WTC11 (cell line): ENCODE measurements around the gene KAT6B. TPM values are rescaled to one million over a fixed set of nuclear protein-coding genes. Genes with fewer than 3 reads are reported as not detected.

Experiments
- ATAC-seq: fragments of 200-7000 bp; cut with Tn5 transposase; 2 replicates; pipeline ENCODE4 v1.10.0; 2021; ENCODE audit warnings: mild to moderate bottlenecking, moderate library complexity
- CTCF ChIA-PET: fragments of 300-600 bp; sonication (Branson Sonifier 250); formaldehyde crosslinking; loops from one replicate; lab custom pipeline; 2021; ENCODE audit warnings: antibody characterized with exemption; lab: Charles Lee
- POLR2A ChIA-PET: fragments of 350-600 bp; sonication (Branson Sonifier 250); formaldehyde crosslinking; loops from one replicate; lab custom pipeline; 2021; ENCODE audit warnings: antibody characterized with exemption; lab: Charles Lee
- DNase-seq: peaks from one replicate; pipeline ENCODE4 v3.0.0; 2021; ENCODE audit warnings: low spot score
- H3K27ac Mint-ChIP-seq: 2 replicates; pipeline ENCODE4 v1.8.0; 2021; ENCODE audit warnings: mixed read lengths
- H3K27me3 Mint-ChIP-seq: 2 replicates; pipeline ENCODE4 v1.8.0; 2021; ENCODE audit warnings: low read depth, mild to moderate bottlenecking, moderate library complexity, mixed read lengths
- H3K36me3 Mint-ChIP-seq: 2 replicates; pipeline ENCODE4 v1.8.0; 2021; ENCODE audit warnings: mixed read lengths
- H3K4me1 Mint-ChIP-seq: 2 replicates; pipeline ENCODE4 v1.8.0; 2022; ENCODE audit warnings: mixed read lengths
- H3K4me3 Mint-ChIP-seq: 2 replicates; pipeline ENCODE4 v1.8.0; 2021; ENCODE audit warnings: mild to moderate bottlenecking, moderate library complexity, mixed read lengths
- H3K9me3 Mint-ChIP-seq: 2 replicates; pipeline ENCODE4 v1.8.0; 2021; ENCODE audit warnings: mixed read lengths
- ATF1 ChIP-seq: sonication (generic); formaldehyde crosslinking; IDR thresholded peaks from 2 replicates; pipeline ENCODE4 v1.8.1; 2023; ENCODE audit warnings: mild to moderate bottlenecking, moderate library complexity, missing genetic modification reagents
- E2F1 ChIP-seq: sonication (generic); formaldehyde crosslinking; IDR thresholded peaks from 2 replicates; pipeline ENCODE4 v1.8.0; 2022; ENCODE audit warnings: mild to moderate bottlenecking, missing genetic modification reagents
- ESRRA ChIP-seq: sonication (generic); formaldehyde crosslinking; IDR thresholded peaks from 2 replicates; pipeline ENCODE4 v1.8.1; 2022; ENCODE audit warnings: mild to moderate bottlenecking, missing genetic modification reagents, borderline replicate concordance
- GABPB1 ChIP-seq: sonication (generic); formaldehyde crosslinking; IDR thresholded peaks from 2 replicates; pipeline ENCODE4 v1.8.1; 2023; ENCODE audit warnings: mild to moderate bottlenecking, missing genetic modification reagents
- GTF2I ChIP-seq: fragments of 250-450 bp; sonication (Bioruptor Pico); conservative IDR thresholded peaks from 2 replicates; pipeline ENCODE4 v1.4.0; 2021; ENCODE audit warnings: mild to moderate bottlenecking
- IRF2 ChIP-seq: sonication (generic); formaldehyde crosslinking; IDR thresholded peaks from 2 replicates; pipeline ENCODE4 v1.8.0; 2022; ENCODE audit warnings: low read depth, missing genetic modification reagents, borderline replicate concordance
- MLX ChIP-seq: sonication (generic); formaldehyde crosslinking; IDR thresholded peaks from 2 replicates; pipeline ENCODE4 v1.8.1; 2023; ENCODE audit warnings: mild to moderate bottlenecking, missing genetic modification reagents, moderate library complexity
- MYBL2 ChIP-seq: sonication (generic); formaldehyde crosslinking; IDR thresholded peaks from 2 replicates; pipeline ENCODE4 v1.8.1; 2023; ENCODE audit warnings: mild to moderate bottlenecking, moderate library complexity, missing genetic modification reagents
- NFE2L1 ChIP-seq: sonication (generic); formaldehyde crosslinking; IDR thresholded peaks from 2 replicates; pipeline ENCODE4 v1.8.1; 2023; ENCODE audit warnings: missing genetic modification reagents
- NFYB ChIP-seq: sonication (generic); formaldehyde crosslinking; conservative IDR thresholded peaks from 2 replicates; pipeline ENCODE4 v1.8.0; 2022; ENCODE audit warnings: low read depth, missing genetic modification reagents
- NR2C2 ChIP-seq: sonication (generic); formaldehyde crosslinking; IDR thresholded peaks from 2 replicates; pipeline ENCODE4 v1.8.0; 2022; ENCODE audit warnings: mild to moderate bottlenecking, missing genetic modification reagents
- RELA ChIP-seq: sonication (generic); formaldehyde crosslinking; IDR thresholded peaks from 2 replicates; pipeline ENCODE4 v1.8.1; 2022; ENCODE audit warnings: missing genetic modification reagents, mild to moderate bottlenecking, borderline replicate concordance
- RORB ChIP-seq: fragments of 250-450 bp; sonication (Bioruptor Pico); IDR thresholded peaks from 2 replicates; pipeline ENCODE4 v1.9.0; 2021; ENCODE audit warnings: mild to moderate bottlenecking
- TEAD4 ChIP-seq: sonication (generic); formaldehyde crosslinking; IDR thresholded peaks from 2 replicates; pipeline ENCODE4 v1.8.0; 2022; ENCODE audit warnings: mild to moderate bottlenecking, missing genetic modification reagents
- ZNF121 ChIP-seq: sonication (generic); formaldehyde crosslinking; IDR thresholded peaks from 2 replicates; pipeline ENCODE4 v1.8.0; 2023; ENCODE audit warnings: missing genetic modification reagents
- ZNF219 ChIP-seq: sonication (generic); formaldehyde crosslinking; IDR thresholded peaks from 2 replicates; pipeline ENCODE4 v1.8.0; 2023; ENCODE audit warnings: missing genetic modification reagents, mild to moderate bottlenecking, borderline replicate concordance
- ZNF281 ChIP-seq: sonication (generic); formaldehyde crosslinking; IDR thresholded peaks from 2 replicates; pipeline ENCODE4 v1.8.0; 2023; ENCODE audit warnings: mild to moderate bottlenecking, missing genetic modification reagents
- ZNF396 ChIP-seq: fragments of 250-450 bp; sonication (Bioruptor Pico); IDR thresholded peaks from 2 replicates; pipeline ENCODE4 v1.8.0; 2021; ENCODE audit warnings: mild to moderate bottlenecking, moderate library complexity, borderline replicate concordance
- ZNF416 ChIP-seq: fragments of 250-450 bp; sonication (Bioruptor Pico); IDR thresholded peaks from 2 replicates; pipeline ENCODE4 v1.9.0; 2021; ENCODE audit warnings: mild to moderate bottlenecking, inconsistent platforms
- ZNF671 ChIP-seq: fragments of 250-450 bp; sonication (Bioruptor Pico); IDR thresholded peaks from 2 replicates; pipeline ENCODE4 v1.8.0; 2021; ENCODE audit warnings: mild to moderate bottlenecking
- total RNA-seq: library from RNA; stranded (reverse); gene quantifications from 3 replicates; pipeline ENCODE4 v1.2.3, GENCODE V29; 2021

Gene KAT6B
- total RNA-seq, 1 experiment from 2014 or later = 18.5 TPM

- Mint-ChIP-seq H3K36me3 (peaks cover 13% of the 10 kb centered on the region), H3K27ac (no peak overlapping the region), H3K4me1 (peaks cover 32% of the 10 kb centered on the region), H3K9me3 (peaks cover 9% of the 10 kb centered on the region), H3K4me3 (no peak overlapping the region), H3K27me3 (no peaks in the 10 kb centered on the region)
- ChIA-PET POLR2A (no interaction called here), CTCF (no interaction called here)
- TF ChIP-seq ZNF281 (CRISPR knock-in tag) (no peak), GTF2I (CRISPR knock-in tag) (no peak), TEAD4 (no peak), ZNF671 (CRISPR knock-in tag) (no peak), NFE2L1 (CRISPR knock-in tag) (no peak), E2F1 (CRISPR knock-in tag) (no peak), MYBL2 (CRISPR knock-in tag) (no peak), MLX (no peak), ZNF219 (no peak), GABPB1 (CRISPR knock-in tag) (no peak), ZNF121 (no peak), RELA (CRISPR knock-in tag) (no peak), ATF1 (no peak), ZNF396 (CRISPR knock-in tag) (no peak), ZNF416 (CRISPR knock-in tag) (no peak)
- DNase-seq = no peak
- no peak for ATAC-seq
These were observed 9.6 kb downstream of the KAT6B start for GRCh38 chr10:74835963-74836362.

GRCh38 chr10:74836877-74837276, 10.5 kb downstream of the KAT6B start:
- DNase-seq = no peak
- Mint-ChIP-seq H3K4me3 (no peak overlapping the region), H3K36me3 (peaks cover 13% of the 10 kb centered on the region), H3K27me3 (no peaks in the 10 kb centered on the region), H3K27ac (no peak overlapping the region), H3K4me1 (peaks cover 27% of the 10 kb centered on the region), H3K9me3 (peaks cover 9% of the 10 kb centered on the region)
- no peak for ATAC-seq
- TF ChIP-seq RORB (CRISPR knock-in tag) = no peak
- TF ChIP-seq ZNF281 (CRISPR knock-in tag) = no peak
- TF ChIP-seq MLX = no peak
- TF ChIP-seq NFYB (CRISPR knock-in tag) = no peak
- TF ChIP-seq IRF2 = no peak
- TF ChIP-seq NR2C2 (CRISPR knock-in tag) = no peak
- no peak for TF ChIP-seq ESRRA (CRISPR knock-in tag)
- ChIA-PET CTCF (interaction anchor here (0.8 kb wide), 1 partner anchor 11 kb away, joined by 3 read pairs; the partner anchor contains the start of gene KAT6B), POLR2A (interaction anchor here (0.5 to 0.6 kb wide), 2 partner anchors 123 to 141 kb away, joined by 3 read pairs; no protein-coding TSS in a partner anchor)
